GM18867 (cell line): ENCODE results near the gene MYL12A.
A peak's percentile ranks its signal among the peaks of the same experiment; 100 is the strongest.

ENCODE experiments used
- ATAC-seq: cut with Tn5 transposase; IDR thresholded peaks from one replicate; pipeline ENCODE4 v1.9.1; 2021; ENCODE audit warnings: mild to moderate bottlenecking, moderate library complexity; ENCODE audit not compliant: unreplicated experiment

The MYL12A gene

GRCh38 chr18:3224223-3224622, 23.4 kb upstream of the MYL12A start:
- no peak for ATAC-seq

GRCh38 chr18:3225588-3225987, 22.0 kb upstream of the MYL12A start:
- no peak for ATAC-seq

- no peak for ATAC-seq
These were observed 21.6 kb upstream of the MYL12A start for GRCh38 chr18:3226048-3226447.

GRCh38 chr18:3230401-3231334, 16.9 kb upstream of the MYL12A start:
- ATAC-seq: no peak

- ATAC-seq: no peak
These were observed 14.6 kb upstream of the MYL12A start for GRCh38 chr18:3233004-3233403.

- no peak for ATAC-seq
These were observed 14.0 kb upstream of the MYL12A start for GRCh38 chr18:3233433-3234168.

GRCh38 chr18:3234457-3234856, 13.1 kb upstream of the MYL12A start:
- no peak for ATAC-seq

- ATAC-seq: no peak
These were observed 11.8 kb upstream of the MYL12A start for GRCh38 chr18:3235846-3236245.

- no peak for ATAC-seq
These were observed 11.1 kb upstream of the MYL12A start for GRCh38 chr18:3236470-3236869.

GRCh38 chr18:3238742-3239141, 8.9 kb upstream of the MYL12A start:
- no peak for ATAC-seq

GRCh38 chr18:3245185-3245564, 2.4 kb upstream of the MYL12A start:
- no peak for ATAC-seq

- peak; percentile 41 for ATAC-seq
These were observed 1.6 kb upstream of the MYL12A start for GRCh38 chr18:3245853-3246634.

GRCh38 chr18:3246635-3247239, 864 bp upstream of the MYL12A start:
- no peak for ATAC-seq

GRCh38 chr18:3248062-3248657, 559 bp downstream of the MYL12A start:
- ATAC-seq: no peak

GRCh38 chr18:3248658-3249359, 1.2 kb downstream of the MYL12A start:
- no peak for ATAC-seq

GRCh38 chr18:3250237-3251107, 2.9 kb downstream of the MYL12A start:
- no peak for ATAC-seq

- ATAC-seq: no peak
These were observed 3.8 kb downstream of the MYL12A start for GRCh38 chr18:3251249-3251962.

GRCh38 chr18:3251963-3252277, 4.3 kb downstream of the MYL12A start:
- ATAC-seq: no peak
